Activated CD8-positive, alpha-beta memory T cell treated with anti-CD3 and anti-CD28 coated beads, Interleukin-2, amount 50 U/mL, for 24 hours (primary cell): Measurements from ENCODE around the gene DUSP8.
"Not testable (repeated sequence)": the region's sequence is repeated elsewhere in the genome, so short reads cannot be mapped to it uniquely, and the experiment has no call there.

ENCODE experiments used
- DNase-seq: peaks from one replicate; pipeline ENCODE4 v3.0.0-alpha.2; 2020; ENCODE audit errors: extremely low read depth

DUSP8 gene

GRCh38 chr11:1514336-1515061 lies 57.6 kb downstream of the DUSP8 start:
- DNase-seq, result no peak

GRCh38 chr11:1513326-1514296 lies 58.5 kb downstream of the DUSP8 start:
- DNase-seq, result no peak

GRCh38 chr11:1512531-1513258 lies 59.4 kb downstream of the DUSP8 start:
- DNase-seq, result not testable (repeated sequence)

GRCh38 chr11:1511937-1512496 lies 60.1 kb downstream of the DUSP8 start:
- DNase-seq, result no peak

GRCh38 chr11:1510928-1511327 lies 61.1 kb downstream of the DUSP8 start:
- no peak for DNase-seq

- not testable (repeated sequence) for DNase-seq
Observed at GRCh38 chr11:1510351-1510750, 61.7 kb downstream of the DUSP8 start.

GRCh38 chr11:1509626-1510255 lies 62.3 kb downstream of the DUSP8 start:
- DNase-seq, result no peak

- DNase-seq, result no peak
Observed at GRCh38 chr11:1508986-1509385, 63.1 kb downstream of the DUSP8 start.

- no peak for DNase-seq
Observed at GRCh38 chr11:1508491-1508891, 63.6 kb downstream of the DUSP8 start.

GRCh38 chr11:1507381-1508140 lies 64.5 kb downstream of the DUSP8 start:
- no peak for DNase-seq

GRCh38 chr11:1506981-1507380 lies 65.1 kb downstream of the DUSP8 start:
- no peak for DNase-seq

- DNase-seq, result no peak
Observed at GRCh38 chr11:1505480-1505879, 66.6 kb downstream of the DUSP8 start.

GRCh38 chr11:1504581-1505290 lies 67.3 kb downstream of the DUSP8 start:
- DNase-seq, result no peak

GRCh38 chr11:1504138-1504537 lies 67.9 kb downstream of the DUSP8 start:
- no peak for DNase-seq
